ENCODE data around the gene KDM5A.

DNA sequence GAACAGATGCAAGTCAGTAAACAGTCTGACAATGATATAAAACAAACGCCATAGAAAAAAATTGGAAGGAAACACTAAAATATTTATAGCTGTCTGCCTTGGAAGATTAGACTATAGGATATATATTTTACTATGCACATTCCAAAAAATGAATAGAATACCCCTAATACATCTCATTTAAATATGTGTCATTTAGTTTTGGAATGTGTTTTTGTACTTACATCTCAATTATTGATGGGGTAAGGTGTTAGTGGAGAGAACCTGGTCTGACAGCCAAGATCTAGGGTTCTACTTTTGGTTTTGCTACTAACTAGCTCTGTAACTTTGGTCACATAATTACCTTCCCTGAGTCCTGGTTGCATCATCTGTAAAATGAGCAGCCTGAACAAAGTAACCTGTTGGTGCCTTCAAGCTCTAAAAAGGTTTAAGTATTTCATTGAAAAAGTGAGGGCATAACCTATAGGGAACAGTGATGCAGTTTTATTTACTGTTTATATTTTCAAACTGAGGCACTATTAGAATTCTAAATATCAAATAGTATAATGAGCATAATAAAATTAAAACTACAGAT lies 97.9 kb downstream of the KDM5A start:
- TF ChIP-seq CTCF (conservative IDR thresholded peaks at IDR 0.05; ENCODE audit: low read length) (no peak), EZH2phosphoT487 (IDR thresholded peaks at IDR 0.05; ENCODE audit: borderline replicate concordance, low read depth, low read length) (no peak)
